Measurements from ENCODE around the gene EPHA4.
A peak's percentile ranks its signal among the peaks of the same experiment; 100 is the strongest.

EPHA4 gene

DNA sequence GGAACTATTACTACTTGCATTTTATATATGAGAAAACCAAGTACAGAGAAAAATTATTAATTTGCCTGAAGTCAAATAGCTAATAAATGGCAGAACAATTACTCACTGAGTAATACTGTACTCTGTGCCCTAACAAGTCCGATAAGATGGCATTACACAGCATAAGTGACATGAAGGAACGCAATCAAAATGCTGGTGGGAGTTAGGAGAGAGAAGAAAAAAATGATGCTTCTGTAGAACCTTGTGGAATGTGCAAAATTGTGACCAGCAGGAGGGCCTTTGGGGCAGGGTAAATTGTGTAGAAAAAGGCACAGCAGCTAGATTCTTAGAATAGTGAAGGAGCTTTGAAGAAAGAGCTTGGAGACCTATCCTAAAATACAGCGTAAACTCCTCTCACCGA, 32.9 kb downstream of the EPHA4 start:
- H3K4me3 Mint-ChIP-seq = no peak overlapping the region
- no peaks in the 10 kb centered on the region for H3K36me3 Mint-ChIP-seq (ENCODE audit: low read depth)
- no peaks in the 10 kb centered on the region for H3K9me3 Mint-ChIP-seq
- H3K27ac Mint-ChIP-seq = no peak overlapping the region
- H3K4me1 Mint-ChIP-seq = no peaks in the 10 kb centered on the region
- no peak for DNase-seq
- no peaks in the 10 kb centered on the region for H3K27me3 Mint-ChIP-seq
- no peak for ATAC-seq

DNA sequence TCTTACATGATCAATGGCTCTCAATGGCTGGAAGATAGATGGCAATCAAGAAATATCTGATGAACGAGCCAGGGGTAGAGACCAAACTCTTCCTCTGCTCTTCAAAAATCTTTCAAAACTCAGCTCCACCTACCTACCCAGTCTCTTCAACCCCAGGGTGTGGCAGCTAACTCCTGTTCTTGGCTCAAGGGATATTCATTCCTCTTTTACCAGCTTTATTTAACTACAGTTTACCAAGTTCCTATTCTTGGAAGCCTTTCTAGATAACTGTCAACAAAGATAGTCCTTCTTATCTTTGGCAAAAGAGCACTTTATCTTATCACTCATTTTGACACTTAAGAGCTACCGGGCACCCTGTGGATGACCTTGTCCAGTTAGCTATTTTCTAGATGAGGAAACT, 36.3 kb downstream of the EPHA4 start:
- Mint-ChIP-seq H3K27me3 (no peaks in the 10 kb centered on the region), H3K4me3 (no peak overlapping the region), H3K36me3 (ENCODE audit: low read depth) (peaks cover 2% of the 10 kb centered on the region), H3K4me1 (peaks cover 3% of the 10 kb centered on the region), H3K27ac (no peak overlapping the region), H3K9me3 (no peaks in the 10 kb centered on the region)
- DNase-seq (no peak), ATAC-seq (no peak)

DNA sequence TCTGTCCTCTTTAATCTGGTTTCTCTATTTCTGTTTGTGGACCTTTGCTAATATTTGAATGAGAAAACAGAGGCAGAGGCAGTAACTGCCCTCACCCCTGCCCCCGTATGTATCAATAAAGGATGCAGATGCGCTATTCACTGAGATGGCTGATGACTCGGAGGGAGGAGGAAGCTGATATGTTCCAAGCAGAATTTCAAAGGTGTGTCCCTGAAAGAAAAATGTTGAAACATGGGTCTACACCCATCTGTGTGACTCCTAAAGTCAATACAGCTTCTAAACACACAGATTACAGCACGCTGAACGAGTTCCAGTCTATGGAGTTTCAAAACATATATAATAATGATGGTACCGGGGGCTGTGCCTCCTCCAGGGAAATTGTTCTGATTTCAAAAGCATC, 38.8 kb downstream of the EPHA4 start:
- no peak overlapping the region for H3K27ac Mint-ChIP-seq
- ATAC-seq (no peak), DNase-seq (no peak)
- no peaks in the 10 kb centered on the region for H3K27me3 Mint-ChIP-seq
- peaks cover 2% of the 10 kb centered on the region for H3K36me3 Mint-ChIP-seq (ENCODE audit: low read depth)
- H3K4me1 Mint-ChIP-seq = peaks cover 23% of the 10 kb centered on the region
- no peaks in the 10 kb centered on the region for H3K9me3 Mint-ChIP-seq
- H3K4me3 Mint-ChIP-seq = no peak overlapping the region

DNA sequence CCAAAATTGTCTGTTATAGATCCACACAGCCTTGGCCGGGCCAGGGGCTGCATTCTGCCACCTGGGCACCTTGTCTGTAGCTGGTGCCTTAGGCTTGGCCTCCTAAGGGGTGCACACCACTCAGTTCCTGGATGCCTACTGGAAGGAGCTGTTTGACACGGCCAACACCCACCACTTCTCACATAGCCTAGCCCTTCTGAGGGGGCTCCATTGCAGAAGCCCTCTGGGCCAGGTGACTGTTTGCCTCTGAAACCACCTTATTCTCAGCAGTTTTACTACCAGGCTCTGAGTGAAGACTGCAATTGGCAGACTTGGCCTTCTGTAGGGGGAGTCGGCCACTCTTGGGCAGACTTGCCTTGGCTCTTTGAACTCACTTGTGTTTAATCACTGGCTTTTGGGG, 39.5 kb downstream of the EPHA4 start:
- H3K9me3 Mint-ChIP-seq = no peaks in the 10 kb centered on the region
- H3K4me1 Mint-ChIP-seq = peaks cover 28% of the 10 kb centered on the region
- H3K4me3 Mint-ChIP-seq = no peak overlapping the region
- H3K36me3 Mint-ChIP-seq (ENCODE audit: low read depth) = peaks cover 2% of the 10 kb centered on the region
- no peak for DNase-seq
- H3K27me3 Mint-ChIP-seq = no peaks in the 10 kb centered on the region
- H3K27ac Mint-ChIP-seq = no peak overlapping the region
- ATAC-seq = no peak

DNA sequence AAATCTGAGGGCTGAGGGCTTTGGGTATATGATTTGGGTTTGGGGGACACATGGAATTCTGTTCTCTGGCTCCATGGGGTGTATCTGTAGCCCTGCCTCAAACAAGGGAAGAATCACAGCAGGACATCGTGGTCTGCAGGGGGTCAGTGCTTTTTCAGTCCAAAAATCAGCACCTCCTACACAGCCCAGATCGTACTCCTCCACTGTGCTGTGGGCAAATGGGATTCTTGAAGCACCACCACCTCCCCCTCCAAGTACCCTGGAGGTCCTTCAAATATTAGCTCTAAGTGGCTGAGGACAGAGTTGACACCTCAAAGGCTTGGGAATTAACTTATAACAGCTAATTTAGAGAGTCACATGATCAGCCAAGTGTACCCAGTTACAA, 41.5 kb downstream of the EPHA4 start:
- peaks cover 2% of the 10 kb centered on the region for H3K36me3 Mint-ChIP-seq (ENCODE audit: low read depth)
- no peak overlapping the region for H3K27ac Mint-ChIP-seq
- no peaks in the 10 kb centered on the region for H3K27me3 Mint-ChIP-seq
- H3K9me3 Mint-ChIP-seq = no peaks in the 10 kb centered on the region
- no peak overlapping the region for H3K4me3 Mint-ChIP-seq
- peaks cover 34% of the 10 kb centered on the region for H3K4me1 Mint-ChIP-seq
- ATAC-seq = no peak
- no peak for DNase-seq

DNA sequence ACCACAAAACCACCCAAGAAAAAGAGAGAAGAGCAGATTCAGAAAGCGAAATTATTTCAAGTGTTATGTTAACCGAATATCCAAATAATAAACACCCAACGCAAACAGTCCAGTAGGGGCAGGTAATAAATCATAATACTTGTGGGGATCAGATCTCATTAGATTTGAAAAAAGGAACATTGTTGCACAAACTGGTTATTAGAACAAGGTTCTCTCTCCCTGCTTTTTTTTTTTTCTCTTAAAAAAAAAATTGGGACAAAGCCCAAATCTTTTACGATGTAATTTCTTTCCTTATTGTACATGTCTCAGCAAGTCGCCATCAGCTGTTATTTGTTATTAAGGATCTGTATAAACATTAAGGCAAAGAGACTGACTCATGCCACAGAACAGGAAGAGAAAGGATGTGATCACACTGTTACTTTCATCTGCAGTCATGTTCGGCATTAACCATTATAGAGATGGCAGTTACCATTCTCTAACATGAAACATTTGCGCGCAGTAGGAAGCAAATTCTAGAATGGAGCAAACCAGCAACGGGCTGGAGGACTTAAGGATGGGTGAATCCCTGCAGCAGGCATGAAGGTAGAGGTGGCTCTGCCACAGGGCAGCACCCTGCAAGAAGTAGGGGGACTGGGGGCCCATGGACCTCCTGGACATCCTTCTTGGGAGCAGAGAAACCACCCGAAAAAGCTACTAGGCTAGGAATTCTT, 42.0 kb downstream of the EPHA4 start:
- Mint-ChIP-seq H3K27me3 (no peaks in the 10 kb centered on the region), H3K36me3 (ENCODE audit: low read depth) (peaks cover 2% of the 10 kb centered on the region), H3K4me3 (peak overlapping the region; percentile 70), H3K27ac (peak overlapping the region; percentile 77), H3K9me3 (no peaks in the 10 kb centered on the region), H3K4me1 (peaks cover 34% of the 10 kb centered on the region)
- peak; percentile 43 for ATAC-seq
- no peak for DNase-seq

DNA sequence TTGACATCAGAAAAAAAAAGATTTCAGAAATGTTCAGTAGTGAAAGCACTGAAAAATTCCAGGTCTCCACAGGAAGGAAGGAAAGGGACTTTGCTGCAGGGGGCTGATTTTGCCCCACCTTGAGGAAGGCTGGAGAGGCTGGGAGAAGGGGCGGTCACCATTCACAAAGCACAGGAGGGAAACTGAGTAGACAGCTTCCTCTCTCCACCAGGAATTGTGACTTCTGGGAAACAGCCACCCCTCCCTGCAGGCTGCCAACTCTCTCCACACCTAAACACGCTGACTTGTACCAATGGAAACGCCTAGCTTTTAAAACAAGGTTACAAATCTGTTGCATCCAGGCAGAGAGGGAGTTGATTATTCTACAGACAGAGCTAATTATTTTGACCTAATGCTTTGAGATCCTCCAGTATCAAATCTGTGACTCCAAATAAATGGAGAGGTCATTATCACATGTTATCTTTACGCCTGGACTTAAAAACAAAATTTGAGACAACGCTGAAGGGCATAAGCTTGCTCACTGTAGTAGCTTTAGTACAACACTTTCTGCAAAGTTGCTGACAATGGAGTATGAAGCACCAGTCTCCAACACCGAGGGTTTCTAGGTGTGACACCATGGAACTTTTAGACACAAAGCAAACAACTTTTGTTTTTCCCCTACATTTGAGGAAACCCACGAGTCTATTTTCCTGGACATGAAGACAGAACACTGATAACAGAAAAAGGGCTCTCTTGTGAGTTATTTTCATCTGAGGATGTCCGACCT, 42.7 kb downstream of the EPHA4 start:
- DNase-seq (no peak), ATAC-seq (no peak)
- Mint-ChIP-seq H3K4me1 (peaks cover 34% of the 10 kb centered on the region), H3K27me3 (no peaks in the 10 kb centered on the region), H3K36me3 (ENCODE audit: low read depth) (peaks cover 2% of the 10 kb centered on the region), H3K9me3 (no peaks in the 10 kb centered on the region), H3K27ac (peak overlapping the region; percentile 77), H3K4me3 (peak overlapping the region; percentile 70)

DNA sequence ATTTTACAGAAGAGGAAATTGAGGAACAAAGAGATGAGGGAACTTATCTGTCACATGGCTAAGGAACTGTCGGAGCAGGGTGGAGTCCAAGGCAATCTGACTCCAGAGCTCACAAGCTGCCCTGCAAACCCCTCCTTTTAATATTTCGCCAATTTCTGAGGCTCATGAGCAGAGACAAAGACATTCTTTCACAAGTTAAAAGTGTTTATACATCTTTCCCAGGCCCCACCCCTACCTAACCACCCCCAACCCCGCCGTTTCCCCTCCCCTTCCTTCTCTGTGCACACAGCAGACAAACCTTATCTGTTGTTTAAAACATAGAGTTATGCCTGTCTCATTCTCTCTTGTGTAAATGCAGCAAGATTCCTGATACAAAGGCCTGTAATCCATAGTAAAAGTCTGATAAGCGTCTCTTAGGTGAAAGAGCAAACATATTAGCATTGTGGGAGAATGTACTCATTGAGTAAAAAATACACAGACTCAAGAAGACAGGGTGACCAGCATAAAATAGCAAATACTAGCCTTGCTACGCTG, 44.3 kb downstream of the EPHA4 start:
- no peak overlapping the region for H3K4me3 Mint-ChIP-seq
- H3K4me1 Mint-ChIP-seq = peaks cover 33% of the 10 kb centered on the region
- peaks cover 2% of the 10 kb centered on the region for H3K36me3 Mint-ChIP-seq (ENCODE audit: low read depth)
- H3K27me3 Mint-ChIP-seq = no peaks in the 10 kb centered on the region
- no peaks in the 10 kb centered on the region for H3K9me3 Mint-ChIP-seq
- no peak for ATAC-seq
- H3K27ac Mint-ChIP-seq = peak overlapping the region; percentile 57
- DNase-seq = no peak

DNA sequence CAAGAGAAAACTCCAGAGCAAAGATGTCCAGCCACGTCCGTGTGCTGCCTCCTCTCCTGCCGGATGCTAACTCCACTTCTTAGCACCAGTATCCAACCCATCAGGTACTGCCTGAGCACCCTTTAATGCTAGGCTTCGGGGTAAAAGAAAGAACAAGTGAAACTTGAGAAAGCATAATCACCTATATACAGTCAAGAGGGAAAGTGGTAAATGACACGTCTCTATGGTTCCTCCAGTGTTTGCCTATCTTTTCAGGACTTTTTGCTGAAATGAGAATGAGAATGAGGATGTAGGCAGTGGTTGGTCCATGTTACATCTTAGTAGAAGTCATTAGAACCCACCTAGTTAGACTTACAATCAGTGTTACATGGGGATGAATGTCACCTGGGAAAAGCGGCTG, 47.9 kb downstream of the EPHA4 start:
- H3K4me3 Mint-ChIP-seq = no peak overlapping the region
- no peaks in the 10 kb centered on the region for H3K9me3 Mint-ChIP-seq
- no peak overlapping the region for H3K27ac Mint-ChIP-seq
- peaks cover 26% of the 10 kb centered on the region for H3K4me1 Mint-ChIP-seq
- ATAC-seq (no peak), DNase-seq (no peak)
- H3K36me3 Mint-ChIP-seq (ENCODE audit: low read depth) = no peaks in the 10 kb centered on the region
- H3K27me3 Mint-ChIP-seq = no peaks in the 10 kb centered on the region

DNA sequence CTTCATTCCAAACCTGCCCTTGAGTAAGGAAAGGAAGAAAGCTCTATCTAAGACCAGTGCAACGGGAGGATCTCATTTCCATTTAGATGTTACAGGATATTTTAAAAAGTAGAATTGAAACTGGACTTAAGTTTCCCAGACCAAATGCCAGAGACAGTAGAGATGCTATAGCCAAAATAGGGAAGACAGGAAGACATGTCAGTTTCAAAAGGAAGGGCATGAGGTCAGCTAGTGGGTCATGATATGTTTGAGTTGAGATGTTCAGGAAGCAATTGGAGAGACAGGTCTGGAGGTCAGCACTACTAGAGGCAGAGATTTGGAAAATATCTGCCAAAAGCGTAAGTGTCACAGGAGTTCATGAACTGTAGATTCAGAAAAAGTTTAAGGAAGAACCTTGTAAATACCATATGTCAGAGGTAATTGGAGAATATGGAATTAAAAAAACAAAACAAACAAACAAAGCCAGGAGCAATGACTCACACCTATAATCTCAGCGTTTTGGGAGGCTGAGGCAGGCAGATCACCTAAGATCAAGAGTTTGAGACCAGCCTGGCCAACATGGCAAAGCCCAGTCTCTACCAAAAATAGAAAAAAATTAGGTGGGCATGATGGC, 50.8 kb downstream of the EPHA4 start:
- peaks cover 10% of the 10 kb centered on the region for H3K4me1 Mint-ChIP-seq
- no peak for DNase-seq
- no peaks in the 10 kb centered on the region for H3K9me3 Mint-ChIP-seq
- no peak for ATAC-seq
- H3K27ac Mint-ChIP-seq = no peak overlapping the region
- no peaks in the 10 kb centered on the region for H3K27me3 Mint-ChIP-seq
- no peak overlapping the region for H3K4me3 Mint-ChIP-seq
- H3K36me3 Mint-ChIP-seq (ENCODE audit: low read depth) = no peaks in the 10 kb centered on the region

DNA sequence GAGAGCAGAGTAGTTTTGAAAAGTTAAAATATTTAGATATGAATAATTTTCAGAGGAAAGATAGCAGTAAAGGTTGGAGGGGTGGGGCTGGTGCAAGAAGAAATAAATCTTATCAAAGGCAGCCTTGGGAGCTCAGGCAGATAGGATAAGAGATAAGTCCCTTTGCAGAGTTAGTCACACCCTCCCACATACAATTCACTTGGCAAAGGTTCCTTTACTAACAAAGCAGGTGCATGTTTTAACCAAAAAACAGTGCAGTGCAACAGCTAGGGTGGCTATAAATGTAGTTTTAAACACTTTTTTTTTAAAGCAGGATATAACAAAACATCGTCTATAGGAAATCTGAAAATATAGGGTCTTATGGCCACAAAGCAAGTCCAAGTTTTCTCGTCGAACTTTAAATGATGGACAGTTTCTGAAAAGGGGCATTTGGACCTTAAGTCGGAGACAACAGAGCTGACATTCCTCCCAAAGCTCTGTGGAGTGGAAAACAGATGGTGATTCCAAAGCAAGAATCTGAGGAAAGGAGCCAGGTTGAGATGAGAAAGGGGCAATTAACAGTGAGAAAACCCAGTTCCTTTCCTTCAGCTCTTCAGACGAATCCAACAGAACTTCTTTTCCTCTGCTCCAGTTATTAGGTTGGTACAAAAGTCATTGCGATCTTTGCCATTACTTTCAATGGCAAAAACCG, 53.0 kb downstream of the EPHA4 start:
- no peak for DNase-seq
- Mint-ChIP-seq H3K27me3 (no peaks in the 10 kb centered on the region), H3K9me3 (no peaks in the 10 kb centered on the region), H3K4me1 (peaks cover 10% of the 10 kb centered on the region), H3K4me3 (no peak overlapping the region), H3K27ac (no peak overlapping the region), H3K36me3 (ENCODE audit: low read depth) (no peaks in the 10 kb centered on the region)
- ATAC-seq = no peak

DNA sequence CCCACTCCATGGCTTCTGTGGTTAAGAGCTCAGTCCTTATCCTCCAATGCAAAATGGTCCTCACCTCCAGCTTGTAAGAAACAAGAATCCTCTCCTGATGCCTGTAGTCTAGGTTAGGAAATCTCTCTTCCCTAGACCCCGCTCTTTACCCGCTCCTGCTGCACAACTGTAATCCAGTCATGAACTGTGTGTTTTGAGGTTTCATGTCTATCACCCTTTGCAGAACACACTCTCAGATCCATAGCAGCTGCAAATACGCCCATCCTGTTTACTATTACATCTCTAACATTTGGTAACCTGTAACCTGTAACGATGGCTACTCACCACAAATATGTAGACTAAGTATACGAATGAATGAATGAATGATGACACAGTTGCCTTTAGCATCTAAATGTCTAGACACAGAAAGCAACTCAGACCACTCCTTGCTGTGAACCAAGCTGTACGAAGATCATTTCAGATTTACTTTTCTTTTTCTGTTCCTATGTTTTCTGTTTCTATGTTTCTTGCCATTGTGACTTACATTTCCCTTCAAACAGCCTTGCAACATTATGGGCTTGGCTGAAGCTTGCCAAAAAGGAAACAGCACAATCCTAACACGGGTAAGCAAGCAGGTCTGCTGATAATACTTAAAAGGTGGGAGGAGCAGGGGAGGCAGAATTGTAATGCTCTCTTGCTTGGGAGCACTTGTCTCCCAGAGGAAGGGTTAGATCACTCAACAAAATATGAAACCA, 53.7 kb downstream of the EPHA4 start:
- no peaks in the 10 kb centered on the region for H3K9me3 Mint-ChIP-seq
- no peak overlapping the region for H3K4me3 Mint-ChIP-seq
- no peak overlapping the region for H3K27ac Mint-ChIP-seq
- H3K27me3 Mint-ChIP-seq = no peaks in the 10 kb centered on the region
- DNase-seq = no peak
- H3K4me1 Mint-ChIP-seq = peaks cover 10% of the 10 kb centered on the region
- ATAC-seq = peak; percentile 31
- no peaks in the 10 kb centered on the region for H3K36me3 Mint-ChIP-seq (ENCODE audit: low read depth)

DNA sequence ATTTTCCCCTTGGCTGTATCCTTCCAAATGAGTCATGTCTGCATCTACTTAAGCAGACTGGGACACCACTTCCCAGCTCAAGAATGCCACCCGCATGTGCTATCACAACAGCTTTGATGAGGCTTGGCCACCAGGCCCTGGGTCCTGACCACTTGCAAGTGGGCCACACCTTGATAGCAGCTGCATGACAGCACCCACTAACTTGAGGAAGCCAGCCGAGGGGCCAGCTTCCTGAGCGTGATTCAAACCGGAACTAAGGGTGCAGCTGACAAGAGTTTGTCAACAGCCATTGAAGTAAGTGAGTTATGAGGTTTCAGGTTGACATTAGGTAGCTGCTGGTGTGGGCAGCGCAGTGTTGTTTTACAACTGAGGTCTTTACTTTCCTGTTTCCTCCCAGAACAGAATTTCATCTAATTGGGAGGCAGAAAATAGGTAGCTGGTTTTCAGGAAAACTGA, 54.4 kb downstream of the EPHA4 start:
- no peak overlapping the region for H3K4me3 Mint-ChIP-seq
- ATAC-seq (peak; percentile 93), DNase-seq (peak; percentile 52)
- H3K27ac Mint-ChIP-seq = no peak overlapping the region
- no peaks in the 10 kb centered on the region for H3K9me3 Mint-ChIP-seq
- H3K4me1 Mint-ChIP-seq = peaks cover 10% of the 10 kb centered on the region
- H3K27me3 Mint-ChIP-seq = no peaks in the 10 kb centered on the region
- no peaks in the 10 kb centered on the region for H3K36me3 Mint-ChIP-seq (ENCODE audit: low read depth)

DNA sequence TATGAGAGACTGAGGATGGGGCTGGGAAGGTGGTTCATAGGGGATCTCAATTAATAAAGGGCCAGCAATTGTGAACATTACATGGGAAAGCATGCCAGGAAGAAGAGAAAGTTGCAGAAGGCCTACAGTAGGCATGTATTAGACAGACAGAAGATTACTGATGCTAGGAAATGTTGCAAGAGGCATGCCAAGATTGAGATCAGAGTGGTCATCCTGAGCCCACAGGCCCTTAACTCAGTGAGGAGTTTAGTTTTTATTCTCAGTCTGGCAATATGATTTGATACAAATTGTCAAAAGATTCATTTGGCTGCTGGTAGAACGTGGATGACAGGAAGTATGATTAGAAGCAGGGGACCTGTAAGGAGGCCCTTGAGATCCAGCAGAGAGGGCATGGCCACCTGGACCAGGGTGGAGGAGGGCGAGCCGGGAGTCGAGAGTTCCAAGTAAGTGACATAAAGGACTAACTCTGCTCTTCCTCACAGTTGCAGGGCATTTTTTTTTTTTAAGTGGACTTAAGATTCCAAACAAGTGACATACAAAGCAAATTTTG, 54.9 kb downstream of the EPHA4 start:
- no peaks in the 10 kb centered on the region for H3K27me3 Mint-ChIP-seq
- no peak overlapping the region for H3K4me3 Mint-ChIP-seq
- no peak for DNase-seq
- ATAC-seq = no peak
- no peak overlapping the region for H3K27ac Mint-ChIP-seq
- peaks cover 10% of the 10 kb centered on the region for H3K4me1 Mint-ChIP-seq
- no peaks in the 10 kb centered on the region for H3K9me3 Mint-ChIP-seq
- H3K36me3 Mint-ChIP-seq (ENCODE audit: low read depth) = no peaks in the 10 kb centered on the region
